A549 treated with dexamethasone at 1 μM for 4 hours (cell line): ENCODE data around the gene STX11. TPM values are rescaled to one million over a fixed set of nuclear protein-coding genes. Genes with fewer than 3 reads are reported as not detected.

Source experiments
- total RNA-seq: library from RNA; stranded (reverse); fragments of 200-300 nt; extraction: Qiagen RNA extraction; gene quantifications from 5 replicates; pipeline ENCODE4 v1.2.3, GENCODE V29; 2022

The STX11 gene
- 1.8 to 2.5 TPM (median 2.4 TPM) in 5 replicates for total RNA-seq

GRCh38 chr6:144149894-144150709, at the start of gene STX11:
TSS of gene STX11 (plus strand) at chr6:144150517. CDS start at chr6:144186628, 36,111 bp downstream.

Other genes starting within 250 kb of the STX11 start
- gene PLAGL1, start 142.3 kb upstream of the STX11 start, total RNA-seq: 5.1 to 8.6 TPM (median 7.4 TPM) in 5 replicates
- 188 to 207 TPM (median 198 TPM) in 5 replicates for gene SF3B5, start 54.9 kb upstream of the STX11 start, total RNA-seq
- gene UTRN, start 134.8 kb downstream of the STX11 start, total RNA-seq: 7.0 to 12.2 TPM (median 10.5 TPM) in 5 replicates